AML-193 (cell line): Measurements from ENCODE around the gene UNC79.

Source experiments
- DNase-seq, 2 experiments: peaks; one replicate each; lab custom pipeline; 2025; lab: John Stamatoyannopoulos, UW

The UNC79 gene

GRCh38 chr14:93548102-93548843, 117.5 kb downstream of the UNC79 start:
- DNase-seq = no peak

GRCh38 chr14:93549595-93549994, 118.9 kb downstream of the UNC79 start:
- no peak for DNase-seq

- no peak for DNase-seq
Measured at GRCh38 chr14:93564918-93565317, 134.2 kb downstream of the UNC79 start.

GRCh38 chr14:93566065-93566693, 135.4 kb downstream of the UNC79 start:
- no peak for DNase-seq

GRCh38 chr14:93571275-93571674, 140.5 kb downstream of the UNC79 start:
- no peak for DNase-seq

GRCh38 chr14:93579178-93579577, 148.4 kb downstream of the UNC79 start:
- DNase-seq = no peak

- no peak for DNase-seq
Measured at GRCh38 chr14:93582516-93582915, 151.8 kb downstream of the UNC79 start.

- no peak for DNase-seq
Measured at GRCh38 chr14:93587330-93587729, 156.6 kb downstream of the UNC79 start.

GRCh38 chr14:93591506-93591905, 160.8 kb downstream of the UNC79 start:
- no peak for DNase-seq

- no peak for DNase-seq
Measured at GRCh38 chr14:93592786-93593185, 162.0 kb downstream of the UNC79 start.

- no peak for DNase-seq
Measured at GRCh38 chr14:93606091-93606490, 175.4 kb downstream of the UNC79 start.

GRCh38 chr14:93619176-93619793, 188.5 kb downstream of the UNC79 start:
- peak; percentile 6 to 10 for DNase-seq

- no peak for DNase-seq
Measured at GRCh38 chr14:93628048-93628447, 197.3 kb downstream of the UNC79 start.

- no peak for DNase-seq
Measured at GRCh38 chr14:93629643-93630042, 198.9 kb downstream of the UNC79 start.

GRCh38 chr14:93638790-93639189, 208.1 kb downstream of the UNC79 start:
- no peak for DNase-seq

GRCh38 chr14:93643127-93643526, 212.4 kb downstream of the UNC79 start:
- DNase-seq = no peak

- no peak for DNase-seq
Measured at GRCh38 chr14:93643676-93644075, 212.9 kb downstream of the UNC79 start.

- no peak for DNase-seq
Measured at GRCh38 chr14:93645200-93645599, 214.5 kb downstream of the UNC79 start.

- peak; percentile 14 to 34 for DNase-seq
Measured at GRCh38 chr14:93648440-93649168, 217.9 kb downstream of the UNC79 start.

- no peak for DNase-seq
Measured at GRCh38 chr14:93654599-93654998, 223.9 kb downstream of the UNC79 start.

- peak; percentile 25 to 30 for DNase-seq
Measured at GRCh38 chr14:93655078-93655750, 224.5 kb downstream of the UNC79 start.

GRCh38 chr14:93657875-93658274, 227.1 kb downstream of the UNC79 start:
- no peak for DNase-seq
